Lower lobe of right lung (tissue), 2 donors: ENCODE results near the gene CLIP1. TPM values are rescaled to one million over a fixed set of nuclear protein-coding genes. Genes with fewer than 3 reads are reported as not detected.

ENCODE experiments used
- ATAC-seq, 2 donors: fragments of 200-7000 bp; cut with Tn5 transposase; one replicate each; pipeline ENCODE4 v1.9.1; 2020 to 2022; ENCODE audit warnings: mild to moderate bottlenecking in 2 of 2, moderate library complexity in 2 of 2
- DNase-seq: peaks from one replicate; pipeline ENCODE4 v3.0.0-alpha.2; 2020
- H3K27ac ChIP-seq: fragments of 200-600 bp; one replicate; pipeline ENCODE4 v1.8.0; 2022
- H3K27me3 ChIP-seq: fragments of 200-600 bp; one replicate; pipeline ENCODE4 v1.8.0; 2022; ENCODE audit warnings: low read depth
- H3K36me3 ChIP-seq: fragments of 200-600 bp; one replicate; pipeline ENCODE4 v1.8.0; 2022; ENCODE audit warnings: mild to moderate bottlenecking
- H3K4me1 ChIP-seq: fragments of 200-600 bp; one replicate; pipeline ENCODE4 v1.8.0; 2022
- H3K4me3 ChIP-seq: fragments of 200-600 bp; one replicate; pipeline ENCODE4 v1.8.0; 2022; ENCODE audit warnings: mild to moderate bottlenecking
- H3K9me3 ChIP-seq: fragments of 200-600 bp; one replicate; pipeline ENCODE4 v1.8.0; 2022
- CTCF ChIP-seq: fragments of 200-600 bp; IDR thresholded peaks from one replicate; pipeline ENCODE4 v1.8.0; 2022; ENCODE audit warnings: antibody characterized with exemption, mild to moderate bottlenecking
- intact Hi-C: fragments of 100-400 bp; cut with DNase I; formaldehyde crosslinking; loops from one replicate; pipeline ENCODE4 v1.11.0; 2022
- total RNA-seq: library from RNA; stranded (reverse); fragmentation: NEBNext Ultra II Directional; extraction: Animal tissue kit (Norgen Biotek cat#: 25700); gene quantifications from one replicate; pipeline ENCODE4 v1.2.1, GENCODE V29; 2021
- donor health status: DM: no; HTN: yes; CAD: no; lungs with severe emphysema.

CLIP1 gene
- total RNA-seq, 1 donor from 2014 or later, result 78.2 TPM

- Histone ChIP-seq H3K27ac (no peak overlapping the region), H3K4me3 (no peak overlapping the region), H3K27me3 (no peaks in the 10 kb centered on the region), H3K4me1 (peaks cover 10% of the 10 kb centered on the region), H3K36me3 (peaks cover 95% of the 10 kb centered on the region), H3K9me3 (no peaks in the 10 kb centered on the region)
- intact Hi-C loops, result no loop called here
- ATAC-seq (no peak), DNase-seq (no peak)
- no peak for TF ChIP-seq CTCF
Measured at GRCh38 chr12:122323311-122324019, 99.0 kb downstream of the CLIP1 start.

- Histone ChIP-seq H3K27ac (no peak overlapping the region), H3K4me1 (peaks cover 16% of the 10 kb centered on the region), H3K27me3 (no peaks in the 10 kb centered on the region), H3K9me3 (no peaks in the 10 kb centered on the region), H3K36me3 (peaks cover 95% of the 10 kb centered on the region), H3K4me3 (no peak overlapping the region)
- intact Hi-C loops, result no loop called here
- TF ChIP-seq CTCF, result no peak
- DNase-seq, result no peak
- ATAC-seq, result no peak
Measured at GRCh38 chr12:122322501-122322900, 100.0 kb downstream of the CLIP1 start.

- no peak for DNase-seq
- H3K36me3 ChIP-seq, result peaks cover 95% of the 10 kb centered on the region
- H3K9me3 ChIP-seq, result no peaks in the 10 kb centered on the region
- no peak overlapping the region for H3K4me3 ChIP-seq
- intact Hi-C loops, result no loop called here
- H3K4me1 ChIP-seq, result peaks cover 16% of the 10 kb centered on the region
- no peaks in the 10 kb centered on the region for H3K27me3 ChIP-seq
- ATAC-seq, result peak; percentile 68 to 70
- no peak for TF ChIP-seq CTCF
- peak overlapping the region; percentile 67 for H3K27ac ChIP-seq
Measured at GRCh38 chr12:122318607-122319605, 103.6 kb downstream of the CLIP1 start.

GRCh38 chr12:122312926-122313325 lies 109.5 kb downstream of the CLIP1 start:
- peaks cover 89% of the 10 kb centered on the region for H3K36me3 ChIP-seq
- intact Hi-C loops, result no loop called here
- no peak overlapping the region for H3K27ac ChIP-seq

More at GRCh38 chr12:122312926-122313325, 109.5 kb downstream of the CLIP1 start:
- no peaks in the 10 kb centered on the region for H3K27me3 ChIP-seq
- no peaks in the 10 kb centered on the region for H3K9me3 ChIP-seq
- no peak overlapping the region for H3K4me3 ChIP-seq
- DNase-seq, result no peak
- no peak for TF ChIP-seq CTCF
- ATAC-seq, result no peak
- H3K4me1 ChIP-seq, result no peaks in the 10 kb centered on the region
